NCI-H2171 treated with DMSO at 0.1 percent for 48 hours (cell line): ENCODE results near the gene RPL37.
A peak's percentile ranks its signal among the peaks of the same experiment; 100 is the strongest.
"Not testable (repeated sequence)": the region's sequence is repeated elsewhere in the genome, so short reads cannot be mapped to it uniquely, and the experiment has no call there.

Experiments used
- DNase-seq: peaks from one replicate; lab custom pipeline; 2025; lab: John Stamatoyannopoulos, UW

RPL37 gene

GRCh38 chr5:40834849-40835787 is at the start of gene RPL37:
Gene RPL37 (minus strand): TSS chr5:40835222. CDS start chr5:40835185, 37 bp downstream.
- DNase-seq, result peak; percentile 98

GRCh38 chr5:40883051-40883450 is 48.0 kb upstream of the RPL37 start:
- not testable (repeated sequence) for DNase-seq

GRCh38 chr5:40882291-40882690 is 47.3 kb upstream of the RPL37 start:
- DNase-seq, result no peak

- peak; percentile 49 for DNase-seq
Observed at GRCh38 chr5:40879163-40879942, 44.3 kb upstream of the RPL37 start.

GRCh38 chr5:40877371-40877988 is 42.5 kb upstream of the RPL37 start:
- DNase-seq, result no peak

GRCh38 chr5:40875958-40876357 is 40.9 kb upstream of the RPL37 start:
- no peak for DNase-seq

- no peak for DNase-seq
Observed at GRCh38 chr5:40873286-40873880, 38.4 kb upstream of the RPL37 start.

GRCh38 chr5:40872253-40872652 is 37.2 kb upstream of the RPL37 start:
- DNase-seq, result not testable (repeated sequence)

- no peak for DNase-seq
Observed at GRCh38 chr5:40871177-40871576, 36.2 kb upstream of the RPL37 start.

- DNase-seq, result peak; percentile 26
Observed at GRCh38 chr5:40869384-40869783, 34.4 kb upstream of the RPL37 start.

- DNase-seq, result no peak
Observed at GRCh38 chr5:40866844-40867243, 31.8 kb upstream of the RPL37 start.

GRCh38 chr5:40865004-40865403 is 30.0 kb upstream of the RPL37 start:
- not testable (repeated sequence) for DNase-seq

- no peak for DNase-seq
Observed at GRCh38 chr5:40860711-40861110, 25.7 kb upstream of the RPL37 start.

GRCh38 chr5:40853632-40854192 is 18.7 kb upstream of the RPL37 start:
- peak; percentile 25 for DNase-seq

- DNase-seq, result no peak
Observed at GRCh38 chr5:40847525-40847924, 12.5 kb upstream of the RPL37 start.

GRCh38 chr5:40846371-40846770 is 11.3 kb upstream of the RPL37 start:
- DNase-seq, result no peak

GRCh38 chr5:40844565-40844964 is 9.5 kb upstream of the RPL37 start:
- no peak for DNase-seq

- DNase-seq, result no peak
Observed at GRCh38 chr5:40842351-40842750, 7.3 kb upstream of the RPL37 start.

- no peak for DNase-seq
Observed at GRCh38 chr5:40841068-40841805, 6.2 kb upstream of the RPL37 start, which contains the start of gene CARD6. Gene CARD6 (plus strand): TSS chr5:40841367. CDS start chr5:40841383, 16 bp downstream.

- no peak for DNase-seq
Observed at GRCh38 chr5:40838086-40838485, 3.1 kb upstream of the RPL37 start.

- DNase-seq, result no peak
Observed at GRCh38 chr5:40834391-40834848, 602 bp downstream of the RPL37 start.
